HG02938 (cell line): ENCODE data around the gene LDLRAD4.

Experiments
- ATAC-seq: cut with Tn5 transposase; IDR thresholded peaks from one replicate; pipeline ENCODE4 v1.9.1; 2021; ENCODE audit warnings: mild to moderate bottlenecking, moderate library complexity; ENCODE audit not compliant: unreplicated experiment

Gene LDLRAD4

DNA sequence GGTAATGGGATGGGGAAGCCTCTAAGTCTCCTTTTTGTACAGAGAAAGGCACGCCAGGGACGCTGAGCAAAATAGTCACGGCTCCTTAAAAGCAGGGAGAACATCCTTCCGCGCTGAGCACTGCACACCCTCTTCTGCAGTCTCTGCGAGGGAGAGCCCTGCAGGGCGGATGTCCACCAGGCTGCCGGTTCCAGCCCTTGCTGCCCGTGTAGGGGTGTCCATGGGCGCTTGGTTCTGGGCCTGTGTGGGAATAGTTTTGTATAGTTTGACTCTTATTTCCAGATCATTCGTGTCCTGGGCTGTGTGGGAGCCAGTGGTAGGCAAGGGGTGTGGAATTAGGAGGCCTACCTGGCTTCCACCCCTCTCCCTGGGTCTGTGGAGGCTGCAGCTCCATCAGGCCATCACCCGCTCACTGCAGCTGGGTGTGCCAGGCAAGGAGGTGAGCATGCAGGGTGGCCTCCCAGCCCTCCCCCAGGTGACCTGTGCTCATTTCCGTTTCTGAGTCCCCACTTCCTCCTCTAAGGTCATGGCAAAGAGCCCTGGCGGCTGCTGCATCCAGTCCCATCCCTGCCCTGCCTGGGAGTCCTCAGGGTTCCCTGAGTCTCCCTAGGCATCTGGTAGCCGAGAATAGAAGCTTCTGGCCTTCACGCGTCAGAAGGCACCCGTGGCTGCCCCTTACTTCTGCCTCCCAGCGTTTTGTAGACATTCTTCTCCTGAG is 202.6 kb downstream of the LDLRAD4 start:
- ATAC-seq = no peak

DNA sequence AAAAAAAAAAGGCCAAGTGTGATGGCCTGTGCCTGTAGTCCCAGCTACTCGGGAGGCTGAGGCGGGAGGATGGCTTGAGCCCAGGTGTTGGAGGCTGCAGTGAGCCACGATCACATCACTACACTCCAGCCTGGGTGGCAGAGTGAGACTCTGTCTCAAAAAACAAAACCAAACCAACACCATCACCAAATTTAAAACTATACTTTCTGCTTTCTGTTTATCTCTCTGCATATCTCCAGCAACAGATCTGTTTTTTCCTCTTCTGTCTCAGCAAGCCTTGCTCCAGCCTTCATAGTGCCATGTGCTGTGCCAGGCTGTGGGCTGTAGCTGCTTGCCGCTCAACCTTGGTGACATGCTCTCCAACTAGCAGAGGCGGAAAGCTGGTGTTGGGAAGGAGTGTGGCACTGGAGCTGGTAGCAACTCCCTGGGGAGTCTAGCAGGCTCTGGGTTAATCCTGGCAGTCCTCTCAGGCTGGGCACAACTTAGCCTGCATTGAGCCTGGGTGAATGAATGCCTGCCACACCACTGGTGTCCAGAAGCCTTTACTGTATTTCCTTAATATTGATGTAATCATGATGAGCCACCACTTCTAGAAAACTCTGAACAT is 204.1 kb downstream of the LDLRAD4 start:
- no peak for ATAC-seq

DNA sequence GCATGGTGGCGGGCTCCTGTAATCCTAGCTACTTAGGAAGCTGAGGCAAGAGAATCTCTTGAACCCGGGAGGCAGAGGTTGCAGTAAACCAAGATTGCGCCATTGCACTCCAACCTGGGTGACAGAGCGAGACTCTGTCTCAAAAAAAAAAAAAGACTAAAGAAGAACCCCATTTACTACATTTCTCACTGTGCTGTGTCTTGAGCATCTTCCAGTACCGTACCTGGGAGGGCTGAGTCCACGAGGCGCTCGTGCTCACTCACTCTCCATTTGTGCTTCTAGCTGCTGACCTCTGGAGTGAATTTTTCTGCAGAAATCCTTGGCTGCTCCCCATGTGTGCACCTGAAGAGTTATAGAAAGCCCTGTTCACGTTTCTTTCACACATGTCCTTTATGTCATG is 204.8 kb downstream of the LDLRAD4 start:
- ATAC-seq = no peak

DNA sequence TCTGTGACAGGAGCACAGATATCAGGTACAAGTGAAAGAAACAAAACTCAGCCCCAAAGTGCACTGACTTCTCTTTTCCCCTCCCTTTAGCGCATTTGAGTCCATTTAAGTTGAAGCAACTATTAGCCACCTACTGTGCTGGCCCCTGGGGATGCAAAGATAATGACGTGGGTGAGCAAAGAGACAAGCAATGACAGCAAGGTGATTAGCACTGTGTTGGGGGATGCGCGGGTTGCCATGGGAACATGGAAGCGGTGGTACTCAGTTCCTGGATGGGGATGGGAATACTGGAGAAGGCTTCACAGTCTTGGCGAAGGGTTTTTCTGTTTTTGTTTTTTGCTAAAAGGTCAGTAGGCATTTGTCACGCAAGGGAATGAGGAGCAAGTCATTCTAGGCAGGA is 205.8 kb downstream of the LDLRAD4 start:
- ATAC-seq = no peak

DNA sequence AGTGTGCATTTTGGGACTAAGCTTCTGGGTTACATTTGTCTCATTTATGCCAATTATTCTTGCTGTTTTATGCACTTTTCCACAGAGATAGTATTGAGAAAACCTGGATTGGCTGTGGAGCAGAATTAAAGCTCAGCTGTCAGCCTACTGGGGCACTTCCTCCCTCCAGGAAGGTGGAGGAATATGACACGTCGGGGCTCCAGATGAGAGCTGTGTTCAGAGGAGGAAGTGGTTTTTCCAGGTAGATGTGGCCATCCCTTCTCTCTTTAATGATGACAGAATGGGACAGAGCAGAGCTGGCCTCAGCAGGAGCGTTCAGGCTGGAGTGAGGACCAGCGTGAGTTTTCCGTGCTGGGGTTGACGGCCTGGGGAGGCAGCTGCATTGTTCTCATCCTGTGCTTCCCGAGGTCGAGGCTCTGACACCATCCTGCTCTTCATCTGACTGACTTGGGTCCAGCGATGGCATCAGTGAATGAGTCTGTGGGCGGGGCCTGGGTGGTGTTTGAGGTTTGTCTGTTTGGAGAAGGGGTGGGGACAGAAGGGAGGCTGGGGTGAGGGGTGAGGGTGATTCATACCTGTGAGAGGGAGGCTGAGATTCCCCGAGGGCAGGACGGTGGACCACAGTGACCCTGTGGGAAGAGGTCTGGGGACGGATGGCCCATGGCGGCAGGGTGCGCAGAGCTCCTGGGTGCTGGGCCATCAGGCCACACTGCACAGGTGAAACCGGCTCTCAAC is 207.0 kb downstream of the LDLRAD4 start:
- no peak for ATAC-seq

DNA sequence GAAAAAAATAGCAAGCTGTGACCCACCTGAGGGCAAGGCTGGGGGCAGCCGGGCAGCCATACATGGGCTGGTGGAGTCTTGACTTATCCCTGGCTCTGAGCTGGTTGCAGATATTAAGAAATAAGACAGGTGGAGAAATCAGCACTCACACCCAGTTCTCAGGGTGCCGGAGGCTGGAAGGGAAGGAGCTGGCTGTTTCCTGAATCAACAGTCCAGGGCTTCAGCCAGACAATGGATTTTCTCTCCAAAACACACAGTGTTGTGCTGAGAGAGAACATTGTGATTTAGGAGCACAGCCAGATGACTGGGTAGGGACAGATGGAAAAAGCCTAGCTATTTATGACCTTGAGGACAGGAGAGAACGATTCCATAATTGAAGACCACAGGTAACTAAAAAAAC is 208.8 kb downstream of the LDLRAD4 start:
- ATAC-seq = no peak

DNA sequence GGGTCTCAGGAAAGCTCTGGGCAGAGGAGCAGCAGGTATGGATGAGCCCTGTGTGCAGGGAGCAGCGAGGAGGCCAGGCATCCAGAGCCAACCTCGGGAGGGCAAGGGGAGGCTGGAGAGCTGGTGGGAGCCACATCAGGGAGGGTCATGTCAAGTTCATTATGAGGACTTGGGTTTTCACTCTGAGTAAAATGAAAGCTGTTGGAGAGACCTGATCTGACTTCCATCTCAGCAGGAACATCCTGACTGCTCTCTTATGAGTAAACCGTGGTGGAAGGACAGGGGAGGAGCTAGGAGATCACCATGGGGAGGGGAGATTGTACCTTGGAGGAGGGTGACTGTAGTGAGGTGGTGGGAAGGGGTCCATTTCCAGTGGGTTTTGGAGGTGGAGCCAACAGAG is 209.8 kb downstream of the LDLRAD4 start:
- no peak for ATAC-seq

DNA sequence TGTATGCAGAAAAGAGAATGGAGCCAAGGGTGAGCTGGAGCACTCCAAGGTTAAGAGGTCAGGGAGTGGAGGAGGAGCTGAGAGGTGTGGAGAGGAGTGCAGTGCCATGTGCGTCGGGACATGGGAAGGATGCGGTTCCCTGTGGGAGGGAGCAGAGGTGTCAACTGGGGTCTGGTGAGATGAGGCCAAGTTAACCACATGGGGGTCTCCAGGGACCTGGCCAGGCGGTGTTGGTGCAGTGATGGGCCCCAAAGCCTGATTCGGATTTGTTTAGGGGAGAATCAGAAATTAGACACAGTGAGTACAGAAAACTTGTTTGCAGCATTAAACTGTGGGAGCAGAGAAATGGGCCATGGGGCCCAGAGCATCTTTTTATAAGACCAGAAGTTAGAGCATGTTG is 210.5 kb downstream of the LDLRAD4 start:
- ATAC-seq = no peak

DNA sequence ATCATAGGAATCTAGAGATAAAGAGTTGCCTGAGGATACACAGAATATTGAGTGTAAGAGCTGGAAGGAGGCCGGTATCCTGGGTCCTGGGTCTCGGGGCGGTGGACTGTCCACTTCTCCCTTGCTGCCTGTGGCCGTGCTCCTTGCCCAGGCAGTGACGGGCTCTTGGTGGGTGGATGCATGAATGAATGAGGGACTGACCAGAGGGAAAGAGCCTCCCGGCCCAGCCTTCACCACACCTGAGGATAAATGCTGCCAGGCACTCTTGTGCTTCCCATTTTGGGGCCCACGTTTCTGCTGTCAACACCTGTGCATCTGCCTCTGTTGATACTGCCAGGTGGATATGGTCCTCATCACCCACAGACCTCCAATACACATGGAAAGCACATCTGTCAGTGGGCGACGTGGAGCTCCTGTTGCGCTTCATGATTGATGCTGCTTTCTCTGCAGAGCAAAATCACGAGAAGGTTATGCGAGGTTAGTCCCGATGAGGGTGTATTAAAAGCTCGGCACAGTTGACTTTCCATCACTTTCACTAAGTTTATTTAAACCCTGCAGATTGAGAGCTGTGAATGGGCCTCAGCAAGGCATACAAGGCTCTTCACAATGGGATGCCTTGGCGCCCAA is 211.4 kb downstream of the LDLRAD4 start:
- no peak for ATAC-seq

DNA sequence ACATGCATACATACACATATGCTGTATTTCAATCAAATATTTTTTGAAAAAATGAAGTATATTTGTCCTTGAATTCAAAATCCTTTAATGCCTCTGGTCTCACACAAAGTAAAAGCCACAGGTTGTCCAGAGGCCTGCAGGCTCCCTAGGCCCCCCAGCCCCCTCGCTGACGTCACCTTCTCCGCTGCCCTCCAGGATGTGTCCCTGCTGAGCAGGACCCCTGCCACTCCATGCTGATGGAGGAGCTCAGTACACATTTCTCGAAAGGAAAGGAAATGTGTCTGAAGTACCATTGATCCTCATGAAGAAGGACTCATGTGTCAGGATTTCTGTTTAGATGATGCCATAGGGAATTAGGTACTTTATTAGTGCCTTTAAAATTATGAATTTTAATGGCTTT is 212.1 kb downstream of the LDLRAD4 start:
- no peak for ATAC-seq

DNA sequence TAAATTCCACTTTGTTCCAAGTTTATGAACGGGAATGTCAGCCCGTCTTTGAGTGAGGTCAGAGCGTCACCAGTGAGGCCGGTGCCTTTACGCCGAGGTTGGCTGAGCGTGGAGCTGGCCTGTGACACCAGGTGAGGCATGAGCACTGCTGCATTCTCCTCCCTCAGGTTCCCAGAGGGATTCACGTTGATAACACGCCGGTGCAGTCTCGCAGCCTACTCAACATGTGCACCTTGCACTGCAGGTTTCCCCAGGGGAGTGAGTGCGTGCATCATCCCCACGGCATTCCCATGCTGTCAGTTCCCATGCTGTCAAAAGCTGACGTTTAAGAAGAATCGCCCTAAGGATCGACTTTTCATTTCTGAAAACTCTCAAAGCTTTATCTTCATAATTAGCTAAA is 213.3 kb downstream of the LDLRAD4 start:
- ATAC-seq = no peak

DNA sequence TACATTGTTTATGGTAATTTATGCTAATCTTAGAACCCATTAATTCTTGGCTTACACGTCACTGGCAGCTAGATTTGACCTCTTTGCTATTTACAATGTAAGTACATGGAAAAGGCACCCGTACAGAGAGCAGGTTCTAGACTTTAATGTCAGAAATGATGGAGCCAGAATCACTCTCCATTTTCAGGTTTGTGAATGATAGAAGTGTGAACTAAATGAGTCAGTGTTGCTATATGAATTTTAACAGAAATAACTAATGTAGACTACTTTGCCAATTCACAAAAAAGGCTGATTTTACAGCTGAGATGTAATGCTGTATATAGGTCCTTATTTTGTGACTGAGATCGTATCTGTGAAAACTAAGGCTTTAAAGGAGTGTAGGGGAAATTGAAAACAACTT is 214.6 kb downstream of the LDLRAD4 start:
- no peak for ATAC-seq

DNA sequence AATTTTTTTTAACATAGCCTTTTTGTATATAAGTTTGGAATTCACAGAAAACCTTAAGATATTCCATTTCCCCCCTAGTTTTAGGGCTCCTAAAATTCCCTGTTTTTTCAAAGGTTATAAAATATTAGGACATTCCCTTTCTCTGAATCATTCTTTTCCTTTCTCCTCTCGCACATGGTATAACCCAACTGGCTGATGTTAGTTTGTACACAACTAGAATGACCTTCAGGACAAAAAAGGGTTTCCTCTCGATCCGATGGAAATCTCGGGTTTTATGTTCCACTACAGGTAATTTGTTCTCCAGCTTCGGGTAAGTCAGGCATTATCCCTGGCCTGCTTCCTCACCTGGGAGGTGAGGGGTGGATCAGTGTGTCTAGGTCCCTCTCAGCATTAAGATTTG is 215.1 kb downstream of the LDLRAD4 start:
- no peak for ATAC-seq

DNA sequence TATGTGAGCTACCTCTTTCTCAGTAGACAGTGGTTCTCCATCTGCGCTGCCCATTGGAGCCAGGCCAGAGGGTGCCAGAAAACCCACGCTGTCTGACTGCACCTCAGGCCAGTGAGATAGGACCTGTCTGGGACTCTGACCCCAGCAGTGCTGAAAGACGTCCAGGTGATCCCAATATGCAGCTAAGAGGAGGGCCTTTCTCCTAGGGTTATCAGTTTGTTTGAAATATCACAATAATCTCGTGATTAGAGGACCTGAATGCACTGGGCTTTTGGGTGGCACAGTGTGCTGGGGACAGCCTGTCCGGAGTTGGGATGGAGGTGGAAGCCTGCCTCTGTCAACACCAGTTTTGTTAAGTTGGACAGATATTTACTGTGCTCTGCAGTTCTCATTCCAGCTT is 216.3 kb downstream of the LDLRAD4 start:
- ATAC-seq = no peak

DNA sequence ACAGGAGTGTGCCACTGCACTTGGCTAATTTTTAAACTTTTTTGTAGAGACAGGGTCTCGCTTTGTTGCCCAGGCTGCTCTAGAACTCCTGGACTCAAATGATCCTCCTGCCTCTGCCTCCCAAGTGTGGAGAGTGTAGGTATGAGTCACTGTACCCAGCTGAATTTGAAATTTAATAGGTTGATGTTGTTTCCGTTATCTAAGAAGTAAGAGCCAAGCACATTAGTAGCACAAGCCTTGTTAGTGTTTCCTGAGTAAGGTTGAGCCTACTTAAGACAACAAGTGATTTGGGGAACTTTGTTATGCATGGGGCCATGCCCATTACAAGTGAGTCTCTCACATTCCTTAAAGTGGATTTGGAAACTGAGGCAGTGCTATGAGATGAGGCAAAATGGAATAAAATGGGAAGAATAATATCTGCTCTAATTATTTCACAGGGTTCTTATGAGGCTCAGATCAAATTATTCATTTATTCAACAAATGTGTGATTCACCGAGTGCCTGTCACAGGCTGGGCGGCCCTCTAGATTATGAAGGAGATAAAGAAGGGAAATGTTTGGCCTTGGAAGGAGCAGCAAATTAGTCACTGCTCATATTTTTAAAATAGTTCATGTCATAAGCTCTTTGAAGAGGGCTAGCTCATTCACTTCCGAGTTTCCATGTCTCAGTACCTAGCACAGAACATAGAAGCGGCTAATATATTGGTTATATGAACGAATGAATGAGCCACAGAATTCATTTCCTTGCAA is 217.2 kb downstream of the LDLRAD4 start:
- no peak for ATAC-seq

DNA sequence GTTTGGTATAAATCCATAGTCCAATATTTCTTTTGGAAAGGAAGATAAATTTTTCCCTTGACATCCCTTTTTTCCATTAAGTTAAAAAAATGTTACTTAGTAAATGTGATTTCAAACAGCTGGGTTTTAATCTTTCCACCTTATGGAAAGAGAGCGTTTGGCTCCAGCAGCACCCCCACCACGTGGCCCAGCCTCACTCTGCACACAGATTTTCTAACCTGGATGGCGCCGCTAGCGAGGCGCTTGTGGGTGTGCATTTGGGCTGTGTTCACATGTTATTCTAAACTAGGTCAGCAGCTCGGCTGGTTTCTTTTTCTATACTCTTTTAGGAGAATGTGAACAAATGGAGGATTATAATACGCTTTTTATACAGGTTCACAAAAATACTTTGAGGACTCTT is 218.0 kb downstream of the LDLRAD4 start:
- no peak for ATAC-seq

DNA sequence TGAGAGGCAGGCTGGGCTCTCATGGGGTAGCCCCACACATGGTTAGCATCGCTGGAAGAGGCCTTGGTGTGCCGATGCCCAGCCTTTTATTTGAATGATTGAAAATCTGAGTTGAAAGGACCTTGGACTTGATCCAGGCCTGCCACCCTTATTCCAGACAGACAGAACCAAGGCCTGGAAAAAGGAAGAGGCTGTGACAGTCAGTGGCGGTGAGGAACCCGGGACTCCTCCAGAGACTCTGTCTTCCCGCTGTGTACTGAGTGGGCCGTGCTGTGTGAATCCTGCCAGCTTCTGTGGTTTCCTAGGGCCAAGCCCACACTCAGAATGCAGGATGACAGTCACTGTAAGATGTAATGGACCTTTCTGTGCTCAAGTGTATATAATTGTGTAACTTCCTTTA is 218.5 kb downstream of the LDLRAD4 start:
- ATAC-seq = no peak

DNA sequence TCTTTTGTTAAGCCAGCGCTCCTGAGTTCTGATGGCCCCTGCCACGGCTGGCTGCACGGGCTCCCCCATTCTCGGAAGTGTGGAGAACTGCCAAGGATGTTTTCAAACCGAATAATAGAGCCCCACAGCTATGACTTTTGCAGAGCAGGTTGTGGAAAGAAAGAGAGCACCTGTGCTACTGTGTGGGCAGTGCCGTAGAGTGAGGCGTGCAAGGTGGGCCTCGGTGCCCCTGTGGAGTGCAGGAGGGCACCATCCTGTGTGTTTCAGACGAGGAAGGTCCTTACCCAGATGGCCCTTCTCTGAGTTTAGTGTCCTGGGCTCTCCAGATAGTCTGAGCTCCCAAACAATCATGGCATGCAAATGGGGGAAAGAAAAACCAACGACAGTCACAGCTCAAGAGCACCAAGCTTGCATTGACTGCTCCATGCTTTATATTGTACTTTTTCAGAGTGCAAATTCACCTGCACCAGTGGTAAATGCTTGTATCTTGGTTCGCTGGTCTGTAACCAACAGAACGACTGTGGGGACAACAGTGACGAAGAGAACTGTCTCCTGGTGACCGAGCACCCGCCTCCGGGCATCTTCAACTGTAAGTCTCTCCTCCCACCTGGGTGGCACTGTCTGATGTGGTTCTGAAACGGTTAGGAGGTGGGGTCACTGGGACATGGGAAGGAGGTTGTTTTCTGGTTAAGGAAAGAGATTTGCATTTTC is 219.4 kb downstream of the LDLRAD4 start:
- no peak for ATAC-seq

DNA sequence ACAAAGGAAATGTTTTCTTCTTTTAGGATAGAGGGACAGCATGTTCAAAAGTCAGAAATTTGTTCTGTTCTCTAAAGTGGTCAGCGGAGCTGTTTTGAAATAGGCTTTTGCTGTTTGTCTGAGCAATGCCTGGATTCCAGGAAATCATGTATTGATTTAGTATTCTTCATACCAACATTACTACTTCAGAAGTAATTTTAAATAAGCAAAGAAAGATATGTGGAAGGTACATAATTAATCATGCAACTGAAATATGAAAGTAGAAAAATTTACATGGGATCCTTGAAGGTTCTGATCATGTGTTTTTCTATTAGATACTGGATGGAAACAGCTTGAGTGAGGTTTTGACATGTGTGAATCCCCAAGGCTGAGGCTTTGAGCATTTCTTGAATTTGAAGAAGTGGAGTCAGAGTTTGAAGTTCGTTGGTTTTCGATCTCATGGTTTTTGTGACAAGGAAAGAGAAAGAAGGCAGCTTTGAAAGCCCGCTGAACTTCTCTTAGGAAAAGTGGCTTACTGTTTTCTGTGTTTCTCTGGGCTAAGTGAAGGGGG is 220.0 kb downstream of the LDLRAD4 start:
- no peak for ATAC-seq

DNA sequence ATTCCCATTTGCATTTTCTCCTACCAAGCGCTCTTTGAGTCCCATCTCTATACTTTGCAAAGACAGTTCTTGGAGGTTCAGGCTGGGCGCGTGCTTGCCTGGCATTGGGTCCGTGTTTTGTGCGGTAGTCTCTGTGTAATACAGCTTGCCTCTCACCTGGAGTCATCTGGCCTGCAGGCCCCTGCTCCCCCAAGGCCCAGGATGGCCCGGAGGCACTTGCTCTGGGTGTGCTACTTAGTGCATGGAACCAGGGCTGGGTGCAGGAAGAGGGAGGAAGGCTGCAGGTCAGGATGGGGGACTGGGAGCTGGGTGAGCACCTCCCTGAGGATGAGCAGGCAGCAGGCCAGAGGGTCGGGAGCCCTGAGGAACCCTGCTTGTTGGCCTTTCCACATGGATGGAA is 220.9 kb downstream of the LDLRAD4 start:
- ATAC-seq = no peak
